Suprapubic skin (tissue), 4 donors: ENCODE measurements around the gene EHBP1L1. TPM values are rescaled to one million over a fixed set of nuclear protein-coding genes. Genes with fewer than 3 reads are reported as not detected.
"Not testable (repeated sequence)": the region's sequence is repeated elsewhere in the genome, so short reads cannot be mapped to it uniquely, and the experiment has no call there.

Experiments used
- DNase-seq, 2 donors: peaks; one replicate each; pipeline ENCODE4 v3.0.0-alpha.2; 2019; ENCODE audit warnings: low spot score in 2 of 2
- H3K27ac ChIP-seq: fragments of 200-600 bp; sonication (generic); one replicate; pipeline ENCODE4 v1.5.1; 2019
- H3K27me3 ChIP-seq: fragments of 200-600 bp; sonication (generic); one replicate; pipeline ENCODE4 v1.5.1; 2019
- H3K36me3 ChIP-seq: fragments of 200-600 bp; sonication (generic); one replicate; pipeline ENCODE4 v1.5.1; 2019
- H3K4me1 ChIP-seq: fragments of 200-600 bp; sonication (generic); one replicate; pipeline ENCODE4 v1.5.1; 2019
- H3K4me3 ChIP-seq: fragments of 200-600 bp; sonication (generic); one replicate; pipeline ENCODE4 v1.5.1; 2019; ENCODE audit warnings: mild to moderate bottlenecking
- H3K9me3 ChIP-seq: fragments of 200-600 bp; sonication (generic); one replicate; pipeline ENCODE4 v1.5.1; 2019
- EP300 ChIP-seq: sonication (generic); formaldehyde crosslinking; IDR thresholded peaks from one replicate; pipeline ENCODE4 v1.6.1; 2017; ENCODE audit warnings: antibody characterized with exemption
- POLR2A ChIP-seq, 2 donors: fragments of 450-650 bp; IDR thresholded peaks; one replicate each; pipeline ENCODE4 v1.6.1; 2017; ENCODE audit warnings: antibody characterized with exemption in 2 of 2, mild to moderate bottlenecking in 2 of 2, moderate library complexity in 2 of 2
- POLR2AphosphoS5 ChIP-seq, 3 donors: sonication (generic); formaldehyde crosslinking; IDR thresholded peaks; one replicate each; pipeline ENCODE4 v1.6.1; 2017; ENCODE audit warnings: antibody characterized with exemption in 3 of 3
- WGBS: methylation state at CpG from one replicate; pipeline ENCODE4 v1.1.5; 2018; 5-methylcytosine and 5-hydroxymethylcytosine counted together
- total RNA-seq, 4 donors: library from RNA; depleted of rRNA; stranded (reverse); fragments of >200 nt; gene quantifications; one replicate each; pipeline ENCODE4 v1.1.0, GENCODE V29; 2016
- TF ChIP-seq, protein P1 (sequence below), 2 donors: fragments of 200-600 bp in 1 of 2; fragments of 450-650 bp in 1 of 2; sonication (generic) in 1 of 2; IDR thresholded peaks; one replicate each; pipeline ENCODE4 v1.5.1; 2016 to 2019; ENCODE audit warnings: antibody characterized with exemption in 2 of 2, mild to moderate bottlenecking in 1 of 2, moderate library complexity in 1 of 2

The EHBP1L1 gene
- total RNA-seq, 4 donors from 2014 or later, result 40.3 to 150 (median 56.2) TPM

DNA sequence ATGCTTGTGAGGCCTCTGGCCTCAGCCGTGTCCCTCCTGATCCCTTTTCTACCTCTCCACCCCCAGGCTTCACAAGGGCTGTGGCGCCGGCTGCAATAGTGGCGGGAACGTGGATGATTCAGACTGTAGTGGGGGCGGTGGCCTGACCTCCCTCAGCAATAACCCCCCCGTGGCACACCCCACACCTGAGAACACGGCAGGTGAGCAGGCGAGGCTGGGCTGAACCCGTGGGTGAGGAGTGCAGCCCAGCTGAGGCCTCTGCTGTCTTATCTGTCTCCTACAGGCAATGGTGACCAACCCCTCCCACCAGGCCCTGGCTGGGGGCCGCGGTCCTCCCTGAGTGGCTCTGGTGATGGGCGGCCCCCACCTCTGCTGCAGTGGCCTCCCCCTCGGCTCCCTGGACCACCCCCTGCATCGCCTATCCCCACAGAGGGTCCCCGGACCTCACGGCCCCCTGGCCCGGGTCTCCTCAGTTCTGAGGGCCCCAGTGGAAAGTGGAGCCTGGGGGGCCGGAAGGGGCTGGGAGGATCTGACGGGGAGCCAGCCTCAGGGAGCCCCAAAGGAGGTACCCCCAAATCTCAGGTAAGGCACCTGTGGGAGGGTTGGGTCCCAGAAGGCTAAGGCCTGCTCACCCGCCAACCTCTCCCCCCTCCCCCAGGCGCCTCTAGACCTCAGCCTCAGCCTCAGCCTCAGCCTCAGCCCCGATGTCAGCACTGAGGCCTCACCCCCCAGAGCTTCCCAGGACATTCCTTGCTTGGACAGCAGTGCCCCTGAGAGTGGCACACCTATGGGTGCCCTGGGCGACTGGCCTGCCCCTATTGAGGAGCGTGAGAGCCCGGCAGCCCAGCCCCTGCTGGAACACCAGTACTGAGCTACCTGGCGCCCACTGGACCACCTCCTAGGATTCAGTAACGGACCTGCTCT, 60.5 kb downstream of the EHBP1L1 start:
- H3K4me3 ChIP-seq, result no peak overlapping the region
- no peak for DNase-seq
- peaks cover 52% of the 10 kb centered on the region for H3K36me3 ChIP-seq
- TF ChIP-seq POLR2AphosphoS5 (IDR thresholded peaks at IDR 0.05), result no peak
- TF ChIP-seq, protein P1, sequence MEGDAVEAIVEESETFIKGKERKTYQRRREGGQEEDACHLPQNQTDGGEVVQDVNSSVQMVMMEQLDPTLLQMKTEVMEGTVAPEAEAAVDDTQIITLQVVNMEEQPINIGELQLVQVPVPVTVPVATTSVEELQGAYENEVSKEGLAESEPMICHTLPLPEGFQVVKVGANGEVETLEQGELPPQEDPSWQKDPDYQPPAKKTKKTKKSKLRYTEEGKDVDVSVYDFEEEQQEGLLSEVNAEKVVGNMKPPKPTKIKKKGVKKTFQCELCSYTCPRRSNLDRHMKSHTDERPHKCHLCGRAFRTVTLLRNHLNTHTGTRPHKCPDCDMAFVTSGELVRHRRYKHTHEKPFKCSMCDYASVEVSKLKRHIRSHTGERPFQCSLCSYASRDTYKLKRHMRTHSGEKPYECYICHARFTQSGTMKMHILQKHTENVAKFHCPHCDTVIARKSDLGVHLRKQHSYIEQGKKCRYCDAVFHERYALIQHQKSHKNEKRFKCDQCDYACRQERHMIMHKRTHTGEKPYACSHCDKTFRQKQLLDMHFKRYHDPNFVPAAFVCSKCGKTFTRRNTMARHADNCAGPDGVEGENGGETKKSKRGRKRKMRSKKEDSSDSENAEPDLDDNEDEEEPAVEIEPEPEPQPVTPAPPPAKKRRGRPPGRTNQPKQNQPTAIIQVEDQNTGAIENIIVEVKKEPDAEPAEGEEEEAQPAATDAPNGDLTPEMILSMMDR (IDR thresholded peaks at IDR 0.05), result no peak
- 95% methylated on average over 25 of the region's 28 CpGs for WGBS
- H3K4me1 ChIP-seq, result peaks cover 42% of the 10 kb centered on the region
- H3K27me3 ChIP-seq, result no peaks in the 10 kb centered on the region
- no peaks in the 10 kb centered on the region for H3K9me3 ChIP-seq
- H3K27ac ChIP-seq, result no peak overlapping the region

DNA sequence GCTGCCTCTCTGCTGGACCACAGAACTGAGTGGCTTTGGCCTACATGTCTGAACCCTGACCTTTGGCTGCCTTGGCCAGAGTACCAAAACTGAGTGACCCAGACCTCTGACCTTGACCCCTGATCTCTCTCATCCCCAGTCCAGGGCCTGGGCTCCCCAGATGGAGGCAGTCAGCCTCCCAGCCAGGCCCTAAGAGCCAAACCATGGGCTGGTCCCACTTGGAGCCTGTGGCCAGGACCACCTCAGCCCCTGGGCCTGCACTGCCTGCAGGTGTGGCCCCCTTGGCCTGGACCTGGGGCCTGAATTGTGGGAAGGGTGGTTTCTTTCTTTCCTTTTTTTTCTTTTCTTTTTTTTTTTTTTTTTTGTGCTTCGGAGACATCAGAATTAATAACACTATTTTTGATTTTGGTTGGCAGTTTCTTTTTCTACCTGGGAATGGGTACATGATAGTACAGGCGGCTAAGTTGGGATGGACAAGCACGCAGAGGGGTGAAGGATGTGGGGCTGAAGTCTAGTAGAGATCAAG, 61.2 kb downstream of the EHBP1L1 start:
- Histone ChIP-seq H3K9me3 (no peaks in the 10 kb centered on the region), H3K4me3 (no peak overlapping the region), H3K4me1 (peaks cover 42% of the 10 kb centered on the region), H3K27me3 (no peaks in the 10 kb centered on the region), H3K27ac (no peak overlapping the region), H3K36me3 (peaks cover 45% of the 10 kb centered on the region)
- WGBS, result 91% methylated on average over 3 of the region's 3 CpGs
- no peak for DNase-seq
- TF ChIP-seq, protein P1 (IDR thresholded peaks at IDR 0.05), result no peak
- TF ChIP-seq POLR2AphosphoS5 (IDR thresholded peaks at IDR 0.05), result no peak
- TF ChIP-seq EP300, result no peak
- TF ChIP-seq POLR2A (IDR thresholded peaks at IDR 0.05), result no peak

DNA sequence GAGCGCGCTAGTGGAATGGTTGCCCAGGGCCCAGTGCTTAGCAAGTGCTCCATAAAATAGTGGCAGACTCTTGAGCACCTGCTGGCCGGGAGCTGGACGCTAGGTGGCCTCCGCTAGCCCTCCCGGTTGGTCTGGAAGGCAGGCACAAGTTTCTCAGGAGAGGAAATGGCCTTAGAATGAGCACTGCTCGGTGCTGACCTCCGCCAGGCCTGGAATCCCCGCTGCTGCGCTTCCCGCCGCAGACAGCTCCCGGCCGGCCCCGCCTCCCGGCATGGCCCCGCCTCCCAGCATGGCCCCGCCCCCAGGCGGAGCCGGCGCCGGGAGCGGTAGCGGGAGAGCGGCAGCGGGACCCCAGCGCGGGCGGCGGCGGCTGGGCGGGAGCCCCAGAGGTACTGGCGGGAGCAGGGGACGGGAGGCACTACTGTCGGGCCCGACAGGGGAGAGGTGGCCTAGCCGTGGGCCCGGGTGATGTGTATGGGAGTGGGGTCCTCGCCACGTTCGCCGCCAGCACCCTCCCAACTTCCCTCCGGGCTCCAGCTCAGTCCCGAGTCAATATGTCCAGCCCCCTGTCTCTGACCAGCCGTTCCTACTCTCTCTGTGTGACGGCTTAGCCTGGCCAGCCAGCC, 62.1 kb downstream of the EHBP1L1 start, which contains the start of gene SIPA1:
Gene SIPA1 (plus strand): TSS at position 308 of the 626 bp plus-strand sequence. CDS start 2,821 bp downstream, outside the sequence.
- 6% methylated on average over 22 of the region's 46 CpGs for WGBS
- Histone ChIP-seq H3K9me3 (no peaks in the 10 kb centered on the region), H3K4me3 (peak within 1 kb of the TSS; percentile 87), H3K27me3 (no peaks in the 10 kb centered on the region), H3K4me1 (peaks cover 42% of the 10 kb centered on the region), H3K36me3 (peaks cover 44% of the 10 kb centered on the region), H3K27ac (peak within 1 kb of the TSS; percentile 85)
- no peak for DNase-seq
- TF ChIP-seq, protein P1 (IDR thresholded peaks at IDR 0.05), result no peak
- TF ChIP-seq POLR2AphosphoS5 (IDR thresholded peaks at IDR 0.05) (no peak), EP300 (no peak), POLR2A (IDR thresholded peaks at IDR 0.05) (peak in 1 of 2 donors; percentile 45)

GRCh38 chr11:65639228-65639597, 63.4 kb downstream of the EHBP1L1 start:
- H3K4me1 ChIP-seq, result peaks cover 45% of the 10 kb centered on the region
- not testable (repeated sequence) for H3K27me3 ChIP-seq, H3K9me3 ChIP-seq, DNase-seq
- peak overlapping the region; percentile 87 for H3K4me3 ChIP-seq
- 91% methylated on average over 7 of the region's 9 CpGs for WGBS
- peak overlapping the region; percentile 85 for H3K27ac ChIP-seq
- H3K36me3 ChIP-seq, result peaks cover 34% of the 10 kb centered on the region

- peaks cover 28% of the 10 kb centered on the region for H3K36me3 ChIP-seq
- H3K4me1 ChIP-seq, result peaks cover 48% of the 10 kb centered on the region
- H3K27ac ChIP-seq, result peak overlapping the region; percentile 49
- DNase-seq, result no peak
- TF ChIP-seq POLR2A (IDR thresholded peaks at IDR 0.05) (no peak), POLR2AphosphoS5 (IDR thresholded peaks at IDR 0.05) (no peak), EP300 (no peak)
- TF ChIP-seq, protein P1 (IDR thresholded peaks at IDR 0.05), result no peak
- H3K9me3 ChIP-seq, result no peaks in the 10 kb centered on the region
- WGBS, result 66% methylated on average over 4 of the region's 8 CpGs
- H3K27me3 ChIP-seq, result no peaks in the 10 kb centered on the region
- peak overlapping the region; percentile 87 for H3K4me3 ChIP-seq
Observed at GRCh38 chr11:65639623-65640482, 64.0 kb downstream of the EHBP1L1 start.
